Activated CD8-positive, alpha-beta memory T cell treated with anti-CD3 and anti-CD28 coated beads, Interleukin-2, amount 50 U/mL, for 48 hours (primary cell): ENCODE results near the gene BAD.

Experiments
- DNase-seq: peaks from one replicate; pipeline ENCODE4 v3.0.0-alpha.2; 2020

Gene BAD

DNA sequence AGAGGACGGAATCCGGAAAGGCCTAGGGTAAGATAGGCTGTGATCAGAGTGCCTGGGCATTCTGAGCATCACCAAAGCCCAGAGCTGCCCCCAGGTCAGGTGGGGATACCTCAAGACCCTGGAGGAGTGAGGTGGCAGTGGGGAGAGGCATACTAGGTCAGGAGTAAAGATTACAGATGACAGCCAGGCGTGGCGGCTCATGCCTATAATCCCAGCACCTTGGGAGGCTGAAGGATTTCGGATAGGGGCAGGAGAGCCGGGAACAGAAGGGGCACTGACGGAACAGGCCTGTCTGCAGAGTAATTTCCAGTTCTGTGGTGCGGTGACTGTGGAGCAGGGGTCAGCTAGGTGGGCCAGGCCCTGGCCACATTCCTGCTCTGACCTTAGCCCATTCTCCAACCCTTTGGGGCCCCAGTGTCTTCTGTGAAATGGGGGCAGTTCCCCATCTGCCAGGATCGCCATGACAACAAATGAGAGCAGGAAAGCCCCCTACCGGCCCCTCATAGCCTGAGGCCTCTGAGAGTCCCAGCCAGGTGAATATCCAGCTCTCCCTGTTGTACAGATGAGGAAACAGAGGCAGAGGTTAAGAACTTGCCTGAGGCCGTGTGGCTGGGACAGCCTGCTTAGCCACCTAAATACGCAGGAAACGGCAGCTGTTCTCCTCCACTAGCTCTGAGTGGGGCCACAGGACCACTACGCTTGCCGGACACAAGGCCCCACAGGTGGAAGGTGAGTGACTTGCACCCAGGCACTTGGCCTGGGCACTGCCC, 9.2 kb downstream of the BAD start:
- DNase-seq: no peak

DNA sequence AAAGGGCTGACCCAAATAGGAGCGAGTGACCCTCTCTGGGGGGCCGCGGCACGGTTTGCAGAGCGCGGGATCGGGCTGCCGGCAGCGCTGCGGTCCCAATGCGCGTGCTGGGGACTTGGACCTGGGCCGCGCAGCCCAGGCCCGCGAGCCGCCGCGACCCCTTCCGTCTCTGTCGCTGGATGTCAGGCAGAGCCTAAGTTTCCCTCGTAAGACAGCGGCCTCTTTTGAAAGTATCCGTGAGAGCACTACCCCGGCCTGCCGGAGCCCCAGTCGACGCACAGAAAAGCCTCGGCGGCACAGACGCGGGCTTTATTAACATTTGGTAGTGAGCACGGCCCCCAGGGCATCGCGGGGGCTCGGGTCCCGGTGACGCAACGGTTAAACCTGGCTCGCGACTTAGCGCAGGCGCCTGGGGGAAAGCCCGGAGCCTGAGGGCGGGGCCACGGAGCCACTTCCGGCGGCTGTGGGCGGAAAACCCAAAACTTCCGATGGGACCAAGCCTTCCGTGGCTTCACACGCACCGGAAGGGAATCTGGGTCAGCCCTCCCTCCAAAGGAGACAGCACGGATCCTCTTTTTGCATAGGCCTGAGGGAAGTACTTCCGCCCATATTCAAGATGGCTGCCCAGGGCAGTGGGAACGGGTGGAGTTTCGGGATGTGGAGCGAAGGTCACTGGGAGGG, 14.8 kb downstream of the BAD start:
- DNase-seq: peak; percentile 98

DNA sequence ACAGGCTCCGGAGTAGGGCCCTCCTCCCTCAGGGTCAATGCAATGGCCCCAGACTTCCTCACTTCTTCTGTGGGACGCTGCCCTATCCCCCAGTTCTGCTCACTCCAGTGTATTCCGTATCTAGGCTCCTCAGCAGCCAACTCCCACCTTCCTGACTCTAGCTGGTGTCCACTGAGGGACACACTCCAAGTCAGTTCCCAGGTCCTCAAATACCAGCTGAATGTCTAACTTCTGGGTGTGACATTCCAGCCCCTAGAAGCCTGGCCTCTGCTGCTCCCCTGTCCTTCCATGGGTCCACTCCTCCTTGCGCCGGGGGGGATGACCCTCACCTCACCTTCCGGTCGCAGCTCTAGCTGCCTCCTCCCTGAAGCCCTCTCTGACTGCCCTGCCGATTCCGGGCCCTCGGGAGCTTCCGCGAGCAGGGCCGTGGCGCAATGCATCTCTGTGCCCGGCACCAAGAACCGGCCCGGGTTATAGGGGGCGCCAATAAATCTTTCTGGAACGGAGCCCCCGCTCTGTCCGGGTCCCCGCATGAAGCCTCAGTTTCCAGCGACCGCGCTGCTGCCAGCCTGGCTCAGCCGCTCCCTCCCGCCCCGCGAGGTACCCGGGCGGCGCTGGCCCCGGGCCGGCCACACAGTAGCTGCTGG, 15.4 kb downstream of the BAD start:
- DNase-seq: peak; percentile 84

DNA sequence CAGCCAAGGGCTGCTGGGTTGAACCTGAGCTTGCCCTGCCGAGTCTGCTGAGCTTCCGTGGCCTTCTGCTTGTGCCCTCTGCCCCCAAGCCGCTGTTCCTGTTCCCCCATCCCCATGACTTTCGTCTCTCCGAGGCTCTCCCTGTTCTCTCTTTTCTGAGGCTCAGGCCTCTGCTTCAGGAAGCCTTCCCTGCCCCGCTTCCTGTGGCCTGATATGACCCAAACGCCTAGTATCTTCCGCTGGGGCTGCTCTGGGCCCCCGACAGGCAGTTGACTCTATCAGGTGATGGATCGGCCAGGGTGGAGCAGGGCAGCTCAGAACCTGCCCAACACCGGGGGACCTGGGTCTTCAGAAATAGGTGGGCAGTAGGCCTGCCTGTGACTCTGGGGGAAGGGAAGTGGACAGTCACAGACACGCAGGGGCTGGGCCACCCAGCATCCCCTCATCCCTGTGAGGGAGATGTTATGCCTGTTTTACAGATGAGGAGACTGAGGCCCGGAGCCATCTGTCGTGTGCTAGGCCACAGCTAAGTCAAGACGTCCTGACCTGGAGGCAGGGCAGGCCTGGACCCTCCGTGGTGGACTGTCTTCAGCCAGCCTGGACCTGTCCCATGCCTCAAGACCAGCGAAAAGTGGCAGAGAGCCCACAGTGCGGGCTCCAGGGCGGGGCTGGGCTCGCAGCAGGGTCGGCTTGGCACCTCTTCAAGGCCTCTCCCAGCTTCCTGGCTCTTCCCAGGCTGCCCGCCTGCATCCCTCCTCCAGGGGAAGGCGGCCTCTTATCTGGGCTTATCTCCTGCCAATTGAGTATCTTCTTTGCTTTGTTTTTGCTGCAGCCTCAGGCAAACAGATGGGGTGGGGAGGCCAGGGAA, 16.2 kb downstream of the BAD start:
- no peak for DNase-seq

DNA sequence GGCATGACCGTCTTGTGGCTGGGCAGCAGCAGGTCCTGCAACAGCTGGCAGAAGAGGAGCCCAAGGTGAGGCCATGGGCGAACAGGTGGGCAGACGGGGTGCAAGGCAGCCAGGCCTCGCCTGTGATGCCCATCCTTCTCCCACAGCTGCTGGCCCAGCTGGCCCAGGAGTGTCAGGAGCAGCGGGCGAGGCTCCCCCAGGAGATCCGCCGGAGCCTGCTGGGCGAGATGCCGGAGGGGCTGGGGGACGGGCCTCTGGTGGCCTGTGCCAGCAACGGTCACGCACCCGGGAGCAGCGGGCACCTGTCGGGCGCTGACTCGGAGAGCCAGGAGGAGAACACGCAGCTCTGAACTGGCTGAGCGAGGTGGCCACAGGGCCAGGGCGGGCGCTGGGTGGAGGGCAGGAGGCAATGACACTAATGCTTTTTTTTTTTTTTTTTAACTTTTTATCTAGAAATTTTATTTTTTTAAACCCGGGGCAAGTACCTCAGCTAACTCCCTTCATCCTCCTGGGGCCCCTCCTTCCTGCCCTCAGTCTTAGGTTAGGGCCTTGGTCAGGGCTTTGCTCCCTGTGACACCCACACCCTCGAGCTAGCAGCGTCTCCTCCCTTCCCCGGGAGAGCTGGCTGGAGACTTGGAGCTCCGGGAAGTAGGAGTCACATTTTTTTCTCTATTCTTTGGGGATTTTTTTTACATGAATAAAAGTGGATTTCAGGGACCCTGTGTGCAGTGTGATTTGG, 17.1 kb downstream of the BAD start:
- no peak for DNase-seq

DNA sequence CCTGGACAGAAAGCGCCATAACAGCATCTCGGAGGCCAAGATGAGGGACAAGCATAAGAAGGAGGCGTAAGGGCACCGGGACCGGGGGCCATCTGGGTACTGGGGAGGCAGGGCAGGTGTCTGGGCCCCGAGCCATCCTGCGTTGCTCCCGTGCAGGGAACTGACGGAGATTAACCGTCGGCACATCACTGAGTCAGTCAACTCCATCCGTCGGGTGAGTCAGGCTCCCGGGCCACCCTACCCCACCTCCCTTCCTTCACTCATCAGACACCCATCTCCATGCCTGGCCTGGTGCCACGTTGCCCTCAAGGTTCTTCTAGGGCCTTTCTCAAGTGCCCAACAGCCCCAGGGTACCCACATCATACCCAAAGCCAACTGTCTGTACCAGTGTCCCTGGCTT, 18.1 kb downstream of the BAD start:
- no peak for DNase-seq

DNA sequence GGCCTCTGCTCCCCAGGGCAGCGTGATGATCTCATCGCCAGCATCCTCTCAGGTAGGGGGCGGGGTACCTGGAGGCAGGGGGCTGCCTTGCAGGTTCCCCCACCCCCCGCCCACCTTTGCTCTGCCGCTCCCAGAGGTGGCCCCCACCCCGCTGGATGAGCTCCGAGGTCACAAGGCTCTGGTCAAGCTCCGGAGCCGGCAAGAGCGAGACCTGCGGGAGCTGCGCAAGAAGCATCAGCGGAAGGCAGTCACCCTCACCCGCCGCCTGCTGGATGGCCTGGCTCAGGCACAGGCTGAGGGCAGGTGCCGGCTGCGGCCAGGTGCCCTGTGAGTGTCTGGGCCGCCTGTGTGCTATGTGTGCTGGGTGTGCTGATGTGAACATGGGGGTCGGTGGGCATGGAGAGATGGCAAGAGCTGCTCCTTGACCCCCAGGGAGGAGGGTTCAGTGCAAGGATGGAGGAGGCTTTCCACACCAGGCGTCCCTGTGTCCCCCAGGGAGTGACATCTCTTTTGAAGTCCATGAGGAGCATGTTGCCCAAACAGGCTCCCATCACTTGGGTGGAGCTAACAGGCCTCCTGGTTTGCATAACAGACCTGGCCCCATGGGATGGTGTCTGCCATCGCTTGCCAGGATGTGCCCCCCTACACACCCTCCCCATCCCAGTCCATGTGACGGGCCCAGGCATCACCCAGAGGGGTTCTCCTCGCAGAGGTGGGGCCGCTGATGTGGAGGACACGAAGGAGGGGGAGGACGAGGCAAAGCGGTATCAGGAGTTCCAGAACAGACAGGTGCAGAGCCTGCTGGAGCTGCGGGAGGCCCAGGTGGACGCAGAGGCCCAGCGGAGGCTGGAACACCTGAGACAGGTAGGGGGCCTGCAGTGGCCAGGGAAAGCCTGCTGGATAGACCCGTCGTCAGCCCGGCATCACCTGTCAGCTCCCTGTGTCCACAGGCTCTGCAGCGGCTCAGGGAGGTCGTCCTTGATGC, 19.0 kb downstream of the BAD start:
- no peak for DNase-seq

DNA sequence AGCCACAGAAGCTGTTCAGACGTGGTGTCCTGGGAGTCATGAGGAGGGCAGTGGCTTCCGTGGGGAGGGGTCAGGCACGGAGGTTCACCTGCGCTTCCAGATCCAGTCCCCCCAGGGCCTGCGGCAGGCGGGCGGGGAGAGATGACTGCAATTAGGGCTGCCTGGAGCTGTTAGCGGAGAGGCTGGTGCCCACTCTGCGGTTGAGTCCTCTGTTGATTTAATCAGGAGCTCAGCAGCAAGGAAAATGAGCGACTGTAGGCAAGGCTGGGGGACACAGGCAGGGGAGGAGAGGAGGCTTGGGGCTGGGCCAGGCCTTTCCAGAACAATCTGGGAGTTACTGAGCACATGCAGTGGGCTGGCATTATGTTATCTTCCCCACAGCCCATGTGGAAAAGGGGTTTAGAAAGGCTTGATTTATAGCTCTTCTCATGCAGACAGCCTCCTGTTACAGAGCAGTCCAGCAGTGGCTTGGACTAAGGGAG, 20.1 kb downstream of the BAD start:
- no peak for DNase-seq

DNA sequence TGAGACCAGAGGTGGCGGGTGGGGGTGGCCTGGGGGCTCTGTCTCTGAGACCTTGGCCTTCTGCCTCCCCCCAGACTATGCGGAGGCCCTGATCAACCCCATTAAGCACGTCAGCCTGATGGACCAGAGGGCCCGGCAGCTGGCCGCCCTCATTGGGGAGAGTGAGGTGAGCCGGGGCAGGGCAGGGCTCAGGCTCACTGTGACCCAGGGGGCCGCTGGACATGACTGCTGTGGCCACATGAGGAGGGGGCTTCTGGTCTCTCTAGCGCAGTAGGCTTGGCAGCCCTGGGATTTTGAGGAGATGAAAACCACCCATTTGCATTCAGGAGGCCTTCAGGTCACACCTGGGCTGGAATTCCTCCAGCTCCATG, 20.5 kb downstream of the BAD start:
- DNase-seq: no peak

DNA sequence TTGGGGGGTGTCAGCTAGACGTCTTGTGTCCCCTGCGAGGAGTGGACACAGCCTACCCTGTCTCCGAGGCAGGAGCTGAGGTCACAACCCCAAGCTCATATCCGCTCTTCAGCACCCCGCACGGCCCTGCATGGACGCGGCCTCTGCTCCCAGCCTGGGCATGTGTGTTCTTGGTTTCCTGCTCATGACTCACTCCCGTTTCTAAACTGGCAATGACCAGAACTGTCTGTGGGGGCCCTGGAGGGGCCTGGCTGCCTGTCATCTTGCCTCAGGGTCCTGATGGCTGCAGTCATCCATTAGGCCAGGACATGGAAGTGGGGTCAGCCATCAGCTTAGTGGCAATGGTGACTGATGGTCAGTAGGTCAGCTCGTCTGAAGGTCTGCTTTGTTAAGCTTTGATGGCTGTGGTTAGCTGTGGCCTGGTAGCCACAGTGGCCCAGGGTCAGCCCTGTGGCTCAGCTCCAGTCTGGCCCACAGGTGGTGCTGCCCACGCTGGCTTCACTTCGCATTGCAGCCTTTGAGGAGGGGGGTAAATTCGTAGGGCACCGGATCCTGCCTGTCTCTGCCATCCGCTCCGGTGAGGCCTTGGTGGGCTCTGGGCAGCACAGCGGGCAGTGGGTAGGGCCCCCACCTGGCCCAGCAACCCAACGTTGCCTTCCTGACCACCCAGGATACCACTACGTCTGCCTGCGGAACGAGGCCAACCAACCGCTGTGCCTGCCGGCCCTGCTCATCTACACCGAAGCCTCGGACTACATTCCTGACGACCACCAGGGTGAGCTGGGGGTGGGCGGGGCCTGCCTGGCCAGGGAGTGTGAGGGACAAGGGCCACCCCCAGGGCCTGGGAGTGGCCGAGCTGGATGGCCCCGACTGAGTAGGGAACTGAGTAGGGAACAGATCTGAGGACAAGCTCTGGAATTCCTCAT, 21.2 kb downstream of the BAD start:
- DNase-seq: no peak

DNA sequence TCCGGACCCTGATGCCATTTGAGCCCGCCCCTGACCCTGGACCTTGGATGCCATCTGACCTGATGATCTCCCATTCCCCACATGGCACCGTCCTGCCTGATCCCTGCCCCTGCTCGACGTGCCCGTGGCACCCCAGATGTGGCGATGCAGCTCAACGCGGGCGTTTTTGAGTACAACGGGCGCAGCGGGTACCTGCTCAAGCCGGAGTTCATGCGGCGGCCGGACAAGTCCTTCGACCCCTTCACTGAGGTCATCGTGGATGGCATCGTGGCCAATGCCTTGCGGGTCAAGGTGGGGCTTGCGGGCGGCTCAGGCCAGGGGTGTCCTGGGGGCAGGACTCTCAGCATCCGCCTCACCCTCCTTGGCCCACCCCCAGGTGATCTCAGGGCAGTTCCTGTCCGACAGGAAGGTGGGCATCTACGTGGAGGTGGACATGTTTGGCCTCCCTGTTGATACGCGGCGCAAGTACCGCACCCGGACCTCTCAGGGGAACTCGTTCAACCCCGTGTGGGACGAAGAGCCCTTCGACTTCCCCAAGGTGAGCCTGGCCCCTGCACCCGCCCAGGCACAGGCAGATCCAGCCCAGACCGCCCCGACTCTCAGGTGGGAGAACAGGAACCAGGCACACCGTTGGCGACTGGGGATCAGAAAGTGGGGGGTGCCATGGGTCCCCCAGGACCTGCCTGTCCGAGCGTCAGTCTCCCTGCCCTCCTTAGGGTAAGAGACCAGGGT, 22.0 kb downstream of the BAD start:
- no peak for DNase-seq

DNA sequence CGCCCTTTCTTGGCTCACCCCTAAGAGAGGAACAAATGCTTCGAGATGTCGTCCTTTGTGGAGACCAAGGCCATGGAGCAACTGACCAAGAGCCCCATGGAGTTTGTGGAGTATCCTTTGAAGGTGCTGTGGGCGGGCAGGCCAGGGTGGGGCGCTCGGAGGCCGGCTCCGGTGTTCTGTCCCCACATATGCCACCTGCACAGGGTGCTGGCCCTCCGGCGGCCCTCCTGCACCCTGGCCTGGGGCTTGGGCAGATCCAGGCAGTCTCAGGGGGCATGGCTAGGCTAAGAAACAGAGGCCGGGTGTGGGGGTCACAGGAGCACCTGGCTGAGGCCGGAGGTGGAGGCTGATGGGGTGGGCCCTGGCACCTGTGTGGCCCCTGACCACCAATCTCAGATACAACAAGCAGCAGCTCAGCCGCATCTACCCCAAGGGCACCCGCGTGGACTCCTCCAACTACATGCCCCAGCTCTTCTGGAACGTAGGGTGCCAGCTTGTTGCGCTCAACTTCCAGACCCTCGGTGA, 22.8 kb downstream of the BAD start:
- DNase-seq: no peak

DNA sequence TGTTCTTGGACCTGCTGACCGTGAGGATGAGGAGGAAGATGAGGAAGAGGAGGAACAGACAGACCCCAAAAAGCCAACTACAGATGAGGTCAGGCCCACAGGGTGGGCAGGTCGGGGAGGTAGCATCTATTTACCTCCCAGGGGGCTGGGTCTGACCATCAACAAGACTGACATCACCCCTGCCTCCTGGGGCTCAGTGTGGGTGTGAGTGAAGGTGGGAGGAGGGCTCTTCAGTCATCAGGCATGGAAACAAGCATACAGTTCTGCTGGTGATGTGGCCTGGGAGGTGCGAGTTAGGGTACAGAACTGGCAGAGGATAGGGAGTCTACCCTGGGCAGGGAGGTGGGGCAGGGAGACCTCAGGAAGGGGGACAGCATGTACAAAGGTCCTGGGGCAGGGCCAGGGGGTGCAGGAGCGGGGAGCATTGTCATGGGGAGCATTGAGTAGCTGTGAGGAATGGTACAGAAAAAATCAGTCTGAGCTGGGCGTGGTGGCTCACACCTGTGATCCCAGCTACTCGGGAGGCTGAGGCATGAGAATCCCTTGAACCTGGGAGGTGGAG, 24.2 kb downstream of the BAD start:
- no peak for DNase-seq

DNA sequence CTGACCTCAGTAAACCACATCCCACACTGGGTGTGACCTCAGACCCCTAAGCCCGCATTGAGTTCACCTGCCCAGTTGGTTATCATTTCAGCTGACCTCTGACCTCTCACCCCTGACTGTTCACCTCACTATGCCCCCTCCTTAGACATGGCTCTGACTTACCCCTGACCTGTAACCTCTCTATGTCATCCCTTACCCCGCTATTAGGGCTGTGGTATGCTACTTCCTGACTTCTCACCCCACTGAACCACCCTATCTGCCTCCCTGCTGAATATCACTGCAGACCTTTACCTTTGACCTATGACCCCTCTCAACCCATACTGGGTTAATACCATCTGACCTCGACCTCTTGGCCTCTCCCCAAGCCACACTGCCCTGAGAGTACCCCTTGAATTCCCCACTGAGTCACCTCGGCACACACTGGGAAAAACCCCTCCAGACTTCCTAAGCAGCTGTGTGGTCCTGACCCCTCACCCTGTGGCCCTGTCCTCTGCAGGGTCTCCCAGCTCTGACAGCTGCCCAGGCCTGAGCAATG, 24.9 kb downstream of the BAD start:
- DNase-seq: no peak

DNA sequence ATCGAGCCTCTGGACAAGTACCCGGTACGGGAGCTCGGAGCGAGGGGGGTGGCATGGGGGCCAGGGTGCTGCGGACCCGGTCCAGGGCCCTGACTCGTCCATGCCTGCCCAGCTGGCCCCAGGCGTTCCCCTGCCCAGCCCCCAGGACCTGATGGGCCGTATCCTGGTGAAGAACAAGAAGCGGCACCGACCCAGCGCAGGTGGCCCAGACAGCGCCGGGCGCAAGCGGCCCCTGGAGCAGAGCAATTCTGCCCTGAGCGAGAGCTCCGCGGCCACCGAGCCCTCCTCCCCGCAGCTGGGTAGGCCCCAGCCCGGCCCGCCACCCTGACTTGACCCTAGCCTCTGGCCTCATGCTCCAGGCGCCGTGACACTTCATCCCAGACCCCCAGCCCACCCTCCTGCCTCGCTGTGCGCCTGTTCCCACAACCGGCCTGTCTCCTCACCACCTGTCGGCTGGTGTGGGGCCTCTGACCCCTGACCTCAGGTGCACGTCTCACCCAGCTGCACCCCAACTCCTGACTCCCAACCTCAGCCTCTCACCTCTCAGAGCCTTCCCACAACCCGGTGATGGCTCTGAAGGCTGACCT, 25.4 kb downstream of the BAD start:
- no peak for DNase-seq

DNA sequence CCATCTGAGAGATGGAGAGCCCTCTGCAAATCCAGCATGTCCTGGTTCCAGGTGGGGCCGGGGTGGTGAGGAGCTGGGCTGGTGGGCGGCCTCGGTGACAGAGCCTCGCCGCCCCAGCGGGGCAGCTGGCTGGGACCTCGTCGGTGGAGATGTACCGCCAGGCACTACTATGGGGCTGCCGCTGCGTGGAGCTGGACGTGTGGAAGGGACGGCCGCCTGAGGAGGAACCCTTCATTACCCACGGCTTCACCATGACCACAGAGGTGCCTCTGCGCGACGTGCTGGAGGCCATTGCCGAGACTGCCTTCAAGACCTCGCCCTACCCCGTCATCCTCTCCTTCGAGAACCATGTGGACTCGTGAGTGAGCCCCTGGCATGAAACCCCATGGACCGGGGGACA, 26.1 kb downstream of the BAD start:
- DNase-seq: no peak

DNA sequence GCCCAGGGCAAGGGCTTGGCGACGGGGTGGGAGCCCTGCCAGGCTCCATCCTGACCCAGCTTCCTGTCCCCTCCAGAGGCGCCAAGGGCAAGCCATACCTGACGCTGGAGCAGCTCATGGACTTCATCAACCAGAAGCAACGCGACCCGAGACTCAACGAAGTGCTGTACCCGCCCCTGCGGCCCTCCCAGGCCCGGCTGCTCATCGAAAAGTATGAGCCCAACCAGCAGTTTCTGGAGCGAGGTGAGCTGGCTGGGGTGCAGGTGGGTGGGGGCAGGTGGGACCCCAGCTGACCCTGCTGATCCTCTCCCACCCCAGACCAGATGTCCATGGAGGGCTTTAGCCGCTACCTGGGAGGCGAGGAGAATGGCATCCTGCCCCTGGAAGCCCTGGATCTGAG, 28.2 kb downstream of the BAD start:
- DNase-seq: no peak
